ENCODE measurements around the gene PCDHGA10. TPM values are rescaled to one million over a fixed set of nuclear protein-coding genes. Genes with fewer than 3 reads are reported as not detected.

Gene PCDHGA10
- not detected for total RNA-seq
- polyA plus RNA-seq, result not detected

GRCh38 chr5:141412854-141413539 lies at the start of gene PCDHGA10:
PCDHGA10 (plus strand) TSS chr5:141412987; CDS start chr5:141413176, 189 bp downstream.
- no peak within 1 kb of the TSS for H3K27ac ChIP-seq (ENCODE audit: insufficient read depth, low read length, poor library complexity, severe bottlenecking)
- Mint-ChIP-seq H3K4me1 (peaks cover 0 to 24% (median 17%) of the 10 kb centered on the region in 4 donors), H3K4me3 (peak within 1 kb of the TSS; percentile 85 to 93 (median 87)), H3K27me3 (peaks cover 79% of the 10 kb centered on the region), H3K27ac (peak within 1 kb of the TSS in 1 of 3 donors; percentile 86), H3K9me3 (peaks cover 0 to 39% (median 15%) of the 10 kb centered on the region in 7 donors), H3K36me3 (peaks cover 15% of the 10 kb centered on the region)
- H3K9me3 ChIP-seq (ENCODE audit: control insufficient read depth in 2 of 2, low read length in 2 of 2), result peaks cover 12 to 36% of the 10 kb centered on the region in 2 experiments
- H3K4me3 ChIP-seq (ENCODE audit: low read depth, low read length), result peak within 1 kb of the TSS; percentile 75
- H3K27me3 ChIP-seq (ENCODE audit: control insufficient read depth, insufficient read depth, low read length), result peaks cover 52% of the 10 kb centered on the region
- H3K36me3 ChIP-seq (ENCODE audit: control insufficient read depth, insufficient read depth, low read length), result no peaks in the 10 kb centered on the region
- H3K4me1 ChIP-seq (ENCODE audit: control insufficient read depth, insufficient read depth, low read length, poor library complexity, severe bottlenecking), result peaks cover 18% of the 10 kb centered on the region
- DNase-seq (peak in 2 of 3 donors; percentile 43 to 69), ATAC-seq (ENCODE audit: low read depth in 2 of 2) (peak; percentile 64 to 68)

GRCh38 chr5:141363952-141364660 lies 48.7 kb upstream of the PCDHGA10 start, which contains the start of gene PCDHGA5:
PCDHGA5 (plus strand) TSS chr5:141364162; CDS start chr5:141364331, 169 bp downstream.
- Histone ChIP-seq H3K4me1 (ENCODE audit: control insufficient read depth, insufficient read depth, low read length, poor library complexity, severe bottlenecking) (no peaks in the 10 kb centered on the region), H3K27me3 (ENCODE audit: control insufficient read depth, insufficient read depth, low read length) (peaks cover 26% of the 10 kb centered on the region), H3K9me3 (ENCODE audit: control insufficient read depth in 2 of 2, low read length in 2 of 2) (peaks cover 34 to 50% of the 10 kb centered on the region in 2 experiments), H3K27ac (ENCODE audit: insufficient read depth, low read length, poor library complexity, severe bottlenecking) (no peak within 1 kb of the TSS), H3K36me3 (ENCODE audit: control insufficient read depth, insufficient read depth, low read length) (no peaks in the 10 kb centered on the region), H3K4me3 (ENCODE audit: low read depth, low read length) (no peak within 1 kb of the TSS)
- H3K36me3 Mint-ChIP-seq, result peaks cover 6% of the 10 kb centered on the region
- peaks cover 0 to 51% (median 14%) of the 10 kb centered on the region in 7 donors for H3K9me3 Mint-ChIP-seq
- peaks cover 0 to 5% (median 2%) of the 10 kb centered on the region in 4 donors for H3K4me1 Mint-ChIP-seq
- peaks cover 60% of the 10 kb centered on the region for H3K27me3 Mint-ChIP-seq
- H3K27ac Mint-ChIP-seq, result no peak within 1 kb of the TSS
- no peak for ATAC-seq (ENCODE audit: low read depth in 2 of 2)
- peak within 1 kb of the TSS in 1 of 4 donors; percentile 52 for H3K4me3 Mint-ChIP-seq
- no peak for DNase-seq

- ATAC-seq (ENCODE audit: low read depth in 2 of 2), result no peak
- H3K4me1 ChIP-seq (ENCODE audit: control insufficient read depth, insufficient read depth, low read length, poor library complexity, severe bottlenecking), result peaks cover 8% of the 10 kb centered on the region
- Mint-ChIP-seq H3K36me3 (peaks cover 7% of the 10 kb centered on the region), H3K27me3 (peaks cover 59% of the 10 kb centered on the region), H3K4me3 (no peak overlapping the region), H3K27ac (no peak overlapping the region), H3K4me1 (peaks cover 0 to 10% (median 0%) of the 10 kb centered on the region in 4 donors), H3K9me3 (peaks cover 0 to 48% (median 11%) of the 10 kb centered on the region in 7 donors)
- peaks cover 29 to 48% of the 10 kb centered on the region in 2 experiments for H3K9me3 ChIP-seq (ENCODE audit: control insufficient read depth in 2 of 2, low read length in 2 of 2)
- H3K27me3 ChIP-seq (ENCODE audit: control insufficient read depth, insufficient read depth, low read length), result peaks cover 42% of the 10 kb centered on the region
- DNase-seq, result no peak
- no peaks in the 10 kb centered on the region for H3K36me3 ChIP-seq (ENCODE audit: control insufficient read depth, insufficient read depth, low read length)
- H3K4me3 ChIP-seq (ENCODE audit: low read depth, low read length), result no peak overlapping the region
- H3K27ac ChIP-seq (ENCODE audit: insufficient read depth, low read length, poor library complexity, severe bottlenecking), result no peak overlapping the region
Measured at GRCh38 chr5:141366016-141366896, 46.5 kb upstream of the PCDHGA10 start.

- peaks cover 61% of the 10 kb centered on the region for H3K27me3 Mint-ChIP-seq
- DNase-seq, result peak in 1 of 3 donors; percentile 26
- H3K9me3 Mint-ChIP-seq, result peaks cover 0 to 51% (median 14%) of the 10 kb centered on the region in 7 donors
- peak within 1 kb of the TSS in 3 of 4 donors; percentile 15 to 71 (median 51) for H3K4me3 Mint-ChIP-seq
- peaks cover 8% of the 10 kb centered on the region for H3K4me1 ChIP-seq (ENCODE audit: control insufficient read depth, insufficient read depth, low read length, poor library complexity, severe bottlenecking)
- H3K36me3 Mint-ChIP-seq, result peaks cover 4% of the 10 kb centered on the region
- no peaks in the 10 kb centered on the region for H3K36me3 ChIP-seq (ENCODE audit: control insufficient read depth, insufficient read depth, low read length)
- no peak within 1 kb of the TSS for H3K27ac ChIP-seq (ENCODE audit: insufficient read depth, low read length, poor library complexity, severe bottlenecking)
- peak within 1 kb of the TSS; percentile 35 for H3K4me3 ChIP-seq (ENCODE audit: low read depth, low read length)
- peaks cover 39% of the 10 kb centered on the region for H3K27me3 ChIP-seq (ENCODE audit: control insufficient read depth, insufficient read depth, low read length)
- peak; percentile 50 to 59 for ATAC-seq (ENCODE audit: low read depth in 2 of 2)
- no peak within 1 kb of the TSS for H3K27ac Mint-ChIP-seq
- H3K4me1 Mint-ChIP-seq, result peaks cover 0 to 15% (median 2%) of the 10 kb centered on the region in 4 donors
- peaks cover 29 to 57% of the 10 kb centered on the region in 2 experiments for H3K9me3 ChIP-seq (ENCODE audit: control insufficient read depth in 2 of 2, low read length in 2 of 2)
Measured at GRCh38 chr5:141369994-141370848, 42.6 kb upstream of the PCDHGA10 start, which contains the start of gene PCDHGB3. PCDHGB3 (plus strand) TSS chr5:141370242; CDS start chr5:141370395, 153 bp downstream.

- Mint-ChIP-seq H3K36me3 (peaks cover 4% of the 10 kb centered on the region), H3K9me3 (peaks cover 0 to 46% (median 11%) of the 10 kb centered on the region in 7 donors), H3K4me3 (no peak overlapping the region), H3K27ac (no peak overlapping the region), H3K27me3 (peaks cover 48% of the 10 kb centered on the region), H3K4me1 (peaks cover 0 to 15% (median 2%) of the 10 kb centered on the region in 4 donors)
- DNase-seq (no peak), ATAC-seq (ENCODE audit: low read depth in 2 of 2) (no peak)
- Histone ChIP-seq H3K27ac (ENCODE audit: insufficient read depth, low read length, poor library complexity, severe bottlenecking) (no peak overlapping the region), H3K36me3 (ENCODE audit: control insufficient read depth, insufficient read depth, low read length) (no peaks in the 10 kb centered on the region), H3K4me1 (ENCODE audit: control insufficient read depth, insufficient read depth, low read length, poor library complexity, severe bottlenecking) (peaks cover 8% of the 10 kb centered on the region), H3K27me3 (ENCODE audit: control insufficient read depth, insufficient read depth, low read length) (peaks cover 37% of the 10 kb centered on the region), H3K4me3 (ENCODE audit: low read depth, low read length) (no peak overlapping the region), H3K9me3 (ENCODE audit: control insufficient read depth in 2 of 2, low read length in 2 of 2) (peaks cover 30 to 50% of the 10 kb centered on the region in 2 experiments)
Measured at GRCh38 chr5:141371572-141372475, 41.0 kb upstream of the PCDHGA10 start.

DNA sequence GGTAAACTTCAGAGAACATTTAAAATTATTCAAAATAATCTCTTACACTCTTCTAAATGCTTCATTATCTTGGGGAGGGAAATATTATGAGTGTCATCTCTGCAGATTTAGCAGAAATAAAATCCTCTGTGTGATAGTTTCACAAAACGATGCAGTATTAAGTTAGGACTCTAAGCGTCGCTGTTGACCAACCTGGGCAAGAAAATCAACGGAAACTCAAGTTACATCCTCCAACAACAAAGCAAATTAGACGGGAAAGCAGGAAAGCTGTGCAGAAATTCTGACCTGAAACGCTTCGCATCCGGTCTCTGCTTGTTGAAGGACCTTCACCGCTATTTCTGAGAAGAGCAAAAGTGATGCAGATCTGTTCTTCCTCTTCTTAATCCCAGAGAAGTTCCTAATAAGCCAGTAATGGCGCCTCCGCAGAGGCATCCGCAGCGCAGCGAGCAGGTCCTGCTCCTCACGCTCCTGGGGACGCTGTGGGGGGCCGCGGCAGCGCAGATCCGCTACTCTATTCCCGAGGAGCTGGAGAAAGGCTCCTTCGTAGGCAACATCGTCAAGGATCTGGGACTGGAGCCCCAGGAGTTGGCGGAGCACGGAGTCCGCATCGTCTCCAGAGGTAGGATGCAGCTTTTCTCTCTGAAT lies 39.0 kb upstream of the PCDHGA10 start, which contains the start of gene PCDHGA6:
Gene PCDHGA6, plus strand, starts transcription at position 219 of the 645 bp plus-strand sequence. Its CDS starts 193 bp downstream, at position 412.
- Mint-ChIP-seq H3K4me3 (peak within 1 kb of the TSS in 3 of 4 donors; percentile 5 to 75 (median 36)), H3K27me3 (peaks cover 49% of the 10 kb centered on the region), H3K4me1 (peaks cover 0 to 15% (median 2%) of the 10 kb centered on the region in 4 donors), H3K9me3 (peaks cover 0 to 56% (median 11%) of the 10 kb centered on the region in 7 donors), H3K27ac (no peak within 1 kb of the TSS), H3K36me3 (peaks cover 4% of the 10 kb centered on the region)
- Histone ChIP-seq H3K27me3 (ENCODE audit: control insufficient read depth, insufficient read depth, low read length) (peaks cover 39% of the 10 kb centered on the region), H3K4me3 (ENCODE audit: low read depth, low read length) (peak within 1 kb of the TSS; percentile 43), H3K27ac (ENCODE audit: insufficient read depth, low read length, poor library complexity, severe bottlenecking) (no peak within 1 kb of the TSS), H3K4me1 (ENCODE audit: control insufficient read depth, insufficient read depth, low read length, poor library complexity, severe bottlenecking) (peaks cover 8% of the 10 kb centered on the region), H3K9me3 (ENCODE audit: control insufficient read depth in 2 of 2, low read length in 2 of 2) (peaks cover 28 to 58% of the 10 kb centered on the region in 2 experiments), H3K36me3 (ENCODE audit: control insufficient read depth, insufficient read depth, low read length) (no peaks in the 10 kb centered on the region)
- DNase-seq (peak in 1 of 3 donors; percentile 19), ATAC-seq (ENCODE audit: low read depth in 2 of 2) (no peak)
